Activated CD4-positive, alpha-beta T cell treated with anti-CD3 and anti-CD28 coated beads, Interleukin-2, amount 10 ng/mL, durations not matched to agents 7 days and 5 days (primary cell): Measurements from ENCODE around the gene TMEM150A. TPM values are rescaled to one million over a fixed set of nuclear protein-coding genes. Genes with fewer than 3 reads are reported as not detected.
"Not testable (repeated sequence)": the region's sequence is repeated elsewhere in the genome, so short reads cannot be mapped to it uniquely, and the experiment has no call there.

Experiments
- CTCF ChIA-PET: fragments of 350-600 bp; sonication (Branson Sonifier 250); formaldehyde crosslinking; loops from one replicate; lab custom pipeline; 2021; ENCODE audit warnings: antibody characterized with exemption; lab: Charles Lee
- POLR2A ChIA-PET: fragments of 350-600 bp; sonication (Branson Sonifier 250); formaldehyde crosslinking; loops from one replicate; lab custom pipeline; 2021; ENCODE audit warnings: antibody characterized with exemption; lab: Charles Lee
- DNase-seq: peaks from one replicate; pipeline ENCODE4 v3.0.0-alpha.2; 2020
- H3K27ac Mint-ChIP-seq: one replicate; pipeline ENCODE4 v1.8.0; 2021; ENCODE audit warnings: mild to moderate bottlenecking, moderate library complexity, mixed read lengths
- H3K27me3 Mint-ChIP-seq: one replicate; pipeline ENCODE4 v1.8.0; 2021; ENCODE audit warnings: mixed read lengths
- H3K36me3 Mint-ChIP-seq: one replicate; pipeline ENCODE4 v1.8.0; 2021; ENCODE audit warnings: low read depth, mixed read lengths
- H3K4me1 Mint-ChIP-seq: one replicate; pipeline ENCODE4 v1.8.0; 2021; ENCODE audit warnings: mixed read lengths
- H3K4me3 Mint-ChIP-seq: one replicate; pipeline ENCODE4 v1.8.0; 2021; ENCODE audit warnings: mild to moderate bottlenecking, moderate library complexity, mixed read lengths
- H3K9me3 Mint-ChIP-seq: one replicate; pipeline ENCODE4 v1.8.0; 2021; ENCODE audit warnings: mixed read lengths
- total RNA-seq, 2 experiments: library from RNA; stranded (reverse); gene quantifications; one replicate each; pipeline ENCODE4 v1.2.3, GENCODE V29; 2021

Gene TMEM150A
- total RNA-seq, 2 experiments from 2014 or later = 1.5 to 1.7 TPM

GRCh38 chr2:85598594-85599340 is 3.7 kb downstream of the TMEM150A start:
- DNase-seq = no peak
- H3K9me3 Mint-ChIP-seq = no peaks in the 10 kb centered on the region
- peaks cover 28% of the 10 kb centered on the region for H3K36me3 Mint-ChIP-seq
- no peak overlapping the region for H3K4me3 Mint-ChIP-seq
- H3K27me3 Mint-ChIP-seq = peaks cover 2% of the 10 kb centered on the region
- ChIA-PET CTCF (interaction anchor here (1.7 kb wide), 1 partner anchor 10 kb away, joined by 4 read pairs; no protein-coding TSS in a partner anchor), POLR2A (no interaction called here)
- H3K27ac Mint-ChIP-seq = no peak overlapping the region
- peaks cover 40% of the 10 kb centered on the region for H3K4me1 Mint-ChIP-seq

- peak overlapping the region; percentile 98 for H3K4me3 Mint-ChIP-seq
- ChIA-PET POLR2A (no interaction called here), CTCF (interaction anchor here (0.6 to 2.1 kb wide), 3 partner anchors 14 to 132 kb away, joined by 3 to 5 read pairs (median 3); no protein-coding TSS in a partner anchor)
- no peaks in the 10 kb centered on the region for H3K9me3 Mint-ChIP-seq
- no peaks in the 10 kb centered on the region for H3K27me3 Mint-ChIP-seq
- no peak for DNase-seq
- H3K4me1 Mint-ChIP-seq = peaks cover 34% of the 10 kb centered on the region
- H3K27ac Mint-ChIP-seq = peak overlapping the region; percentile 91
- H3K36me3 Mint-ChIP-seq = peaks cover 30% of the 10 kb centered on the region
These were observed 5.3 kb downstream of the TMEM150A start for GRCh38 chr2:85597241-85597640.

GRCh38 chr2:85596486-85597143 is 5.9 kb downstream of the TMEM150A start:
- DNase-seq = no peak
- POLR2A ChIA-PET = no interaction called here

GRCh38 chr2:85596026-85596333 is 6.5 kb downstream of the TMEM150A start:
- H3K36me3 Mint-ChIP-seq = peaks cover 30% of the 10 kb centered on the region
- H3K4me3 Mint-ChIP-seq = peak overlapping the region; percentile 98
- no peaks in the 10 kb centered on the region for H3K9me3 Mint-ChIP-seq
- DNase-seq = no peak
- POLR2A ChIA-PET = interaction anchor here (1.0 kb wide), 1 partner anchor 9 kb away, joined by 4 read pairs; no protein-coding TSS in a partner anchor
- no peaks in the 10 kb centered on the region for H3K27me3 Mint-ChIP-seq
- peak overlapping the region; percentile 91 for H3K27ac Mint-ChIP-seq
- CTCF ChIA-PET = interaction anchor here (0.6 to 3.9 kb wide), 7 partner anchors 9 to 223 kb away, joined by 3 to 21 read pairs (median 4); no protein-coding TSS in a partner anchor
- peaks cover 32% of the 10 kb centered on the region for H3K4me1 Mint-ChIP-seq

More at GRCh38 chr2:85596486-85597143, 5.9 kb downstream of the TMEM150A start:
- Mint-ChIP-seq H3K9me3 (no peaks in the 10 kb centered on the region), H3K4me3 (peak overlapping the region; percentile 98), H3K27ac (peak overlapping the region; percentile 91), H3K4me1 (peaks cover 32% of the 10 kb centered on the region), H3K27me3 (no peaks in the 10 kb centered on the region), H3K36me3 (peaks cover 30% of the 10 kb centered on the region)
- CTCF ChIA-PET = interaction anchor here (0.6 to 3.9 kb wide), 9 partner anchors 9 to 223 kb away, joined by 3 to 21 read pairs (median 3); no protein-coding TSS in a partner anchor

GRCh38 chr2:85595301-85596025 is 7.0 kb downstream of the TMEM150A start, which contains the start of gene RNF181:
TSS of gene RNF181 (plus strand) at chr2:85595745. CDS start at chr2:85595764, 19 bp downstream.
- DNase-seq = peak; percentile 96
- Mint-ChIP-seq H3K4me3 (peak within 1 kb of the TSS; percentile 98), H3K9me3 (no peaks in the 10 kb centered on the region), H3K27ac (peak within 1 kb of the TSS; percentile 91), H3K27me3 (no peaks in the 10 kb centered on the region), H3K4me1 (peaks cover 32% of the 10 kb centered on the region), H3K36me3 (peaks cover 30% of the 10 kb centered on the region)
- ChIA-PET CTCF (interaction anchor here (0.7 to 3.9 kb wide), 8 partner anchors 8 to 44 kb away, joined by 3 to 21 read pairs (median 5); partner anchors contain the start of genes C2orf68 and VAMP8), POLR2A (interaction anchor here (0.8 to 1.0 kb wide), 2 partner anchors 8 to 39 kb away, joined by 3 to 4 read pairs; no protein-coding TSS in a partner anchor)

GRCh38 chr2:85594715-85595300 is 7.7 kb downstream of the TMEM150A start:
- peak overlapping the region; percentile 98 for H3K4me3 Mint-ChIP-seq
- no peaks in the 10 kb centered on the region for H3K27me3 Mint-ChIP-seq
- H3K27ac Mint-ChIP-seq = peak overlapping the region; percentile 91
- ChIA-PET POLR2A (interaction anchor here (0.8 to 1.0 kb wide), 2 partner anchors 8 to 39 kb away, joined by 3 to 4 read pairs; no protein-coding TSS in a partner anchor), CTCF (interaction anchor here (0.6 to 3.9 kb wide), 7 partner anchors 11 to 517 kb away, joined by 3 to 21 read pairs (median 5); partner anchors contain the start of genes C2orf68 and VAMP8)
- H3K36me3 Mint-ChIP-seq = peaks cover 30% of the 10 kb centered on the region
- H3K4me1 Mint-ChIP-seq = peaks cover 38% of the 10 kb centered on the region
- no peaks in the 10 kb centered on the region for H3K9me3 Mint-ChIP-seq
- DNase-seq = no peak

- DNase-seq = no peak
- no peaks in the 10 kb centered on the region for H3K27me3 Mint-ChIP-seq
- CTCF ChIA-PET = interaction anchor here (0.6 to 3.9 kb wide), 2 partner anchors 13 to 508 kb away, joined by 3 to 21 read pairs; no protein-coding TSS in a partner anchor
- peaks cover 25% of the 10 kb centered on the region for H3K36me3 Mint-ChIP-seq
- no peaks in the 10 kb centered on the region for H3K9me3 Mint-ChIP-seq
- H3K27ac Mint-ChIP-seq = no peak overlapping the region
- no peak overlapping the region for H3K4me3 Mint-ChIP-seq
- peaks cover 46% of the 10 kb centered on the region for H3K4me1 Mint-ChIP-seq
- POLR2A ChIA-PET = no interaction called here
These were observed 9.5 kb downstream of the TMEM150A start for GRCh38 chr2:85593023-85593422.

GRCh38 chr2:85592299-85592698 is 10.2 kb downstream of the TMEM150A start:
- CTCF ChIA-PET = interaction anchor here (0.6 to 1.6 kb wide), 4 partner anchors 15 to 508 kb away, joined by 3 to 6 read pairs (median 3); partner anchors contain the start of gene VAMP8
- POLR2A ChIA-PET, H3K4me3 Mint-ChIP-seq, H3K27me3 Mint-ChIP-seq, DNase-seq, H3K9me3 Mint-ChIP-seq: not testable (repeated sequence)
- Mint-ChIP-seq H3K27ac (peak overlapping the region; percentile 11), H3K4me1 (peaks cover 52% of the 10 kb centered on the region), H3K36me3 (peaks cover 22% of the 10 kb centered on the region)

GRCh38 chr2:85591563-85591962 is 10.9 kb downstream of the TMEM150A start:
- no peak for DNase-seq
- no peak overlapping the region for H3K4me3 Mint-ChIP-seq
- POLR2A ChIA-PET = no interaction called here
- no peaks in the 10 kb centered on the region for H3K9me3 Mint-ChIP-seq
- H3K36me3 Mint-ChIP-seq = peaks cover 16% of the 10 kb centered on the region
- H3K27me3 Mint-ChIP-seq = no peaks in the 10 kb centered on the region
- CTCF ChIA-PET = interaction anchor here (0.8 to 2.2 kb wide), 4 partner anchors 9 to 163 kb away, joined by 3 to 7 read pairs (median 4); partner anchors contain the start of gene VAMP8
- no peak overlapping the region for H3K27ac Mint-ChIP-seq
- peaks cover 47% of the 10 kb centered on the region for H3K4me1 Mint-ChIP-seq

GRCh38 chr2:85590950-85591349 is 11.5 kb downstream of the TMEM150A start:
- H3K4me1 Mint-ChIP-seq = peaks cover 46% of the 10 kb centered on the region
- H3K9me3 Mint-ChIP-seq = no peaks in the 10 kb centered on the region
- no peaks in the 10 kb centered on the region for H3K27me3 Mint-ChIP-seq
- DNase-seq = no peak
- peaks cover 15% of the 10 kb centered on the region for H3K36me3 Mint-ChIP-seq
- H3K27ac Mint-ChIP-seq = no peak overlapping the region
- CTCF ChIA-PET = interaction anchor here (0.9 to 2.2 kb wide), 4 partner anchors 10 to 162 kb away, joined by 3 to 7 read pairs (median 5); partner anchors contain the start of gene VAMP8
- POLR2A ChIA-PET = interaction anchor here (0.6 kb wide), 1 partner anchor 170 kb away, joined by 4 read pairs; no protein-coding TSS in a partner anchor
- no peak overlapping the region for H3K4me3 Mint-ChIP-seq

- CTCF ChIA-PET = interaction anchor here (0.9 to 2.2 kb wide), 3 partner anchors 11 to 162 kb away, joined by 3 to 7 read pairs (median 4); no protein-coding TSS in a partner anchor
- POLR2A ChIA-PET = interaction anchor here (0.6 to 0.7 kb wide), 2 partner anchors 169 to 182 kb away, joined by 3 to 4 read pairs; no protein-coding TSS in a partner anchor
- Mint-ChIP-seq H3K4me3 (no peak overlapping the region), H3K27ac (no peak overlapping the region), H3K9me3 (no peaks in the 10 kb centered on the region), H3K4me1 (peaks cover 47% of the 10 kb centered on the region), H3K27me3 (no peaks in the 10 kb centered on the region), H3K36me3 (peaks cover 11% of the 10 kb centered on the region)
- DNase-seq = no peak
These were observed 12.3 kb downstream of the TMEM150A start for GRCh38 chr2:85589982-85590791.
